Osteoblast (primary cell): ENCODE measurements around the gene MMD2. TPM values are rescaled to one million over a fixed set of nuclear protein-coding genes. Genes with fewer than 3 reads are reported as not detected.

Experiments used
- DNase-seq: peaks from one replicate; pipeline ENCODE4 v3.0.0; 2011; ENCODE audit warnings: low spot score, mixed read lengths; ENCODE audit not compliant: insufficient read length; ENCODE audit errors: missing footprints
- H2AFZ ChIP-seq: 2 replicates; pipeline ENCODE4 v1.6.0; 2011; ENCODE audit warnings: mild to moderate bottlenecking, low read length
- H3K27ac ChIP-seq: 2 replicates; pipeline ENCODE4 v1.5.1; 2011; ENCODE audit warnings: mild to moderate bottlenecking, low read depth, low read length, moderate library complexity
- H3K27me3 ChIP-seq: 2 replicates; pipeline ENCODE4 v1.6.0; 2012; ENCODE audit warnings: mild to moderate bottlenecking, control low read depth, inconsistent platforms, low read length, moderate library complexity; ENCODE audit not compliant: insufficient read depth
- H3K36me3 ChIP-seq: 2 replicates; pipeline ENCODE4 v1.5.1; 2011; ENCODE audit warnings: mild to moderate bottlenecking, low read length, control low read depth, moderate library complexity; ENCODE audit not compliant: insufficient read depth
- H3K4me1 ChIP-seq: 2 replicates; pipeline ENCODE4 v1.5.1; 2011; ENCODE audit warnings: mild to moderate bottlenecking, low read length, control low read depth, moderate library complexity; ENCODE audit not compliant: insufficient read depth
- H3K4me2 ChIP-seq: 2 replicates; pipeline ENCODE4 v1.6.0; 2011; ENCODE audit warnings: mild to moderate bottlenecking, low read length; ENCODE audit not compliant: insufficient read depth
- H3K4me3 ChIP-seq: fragments of 200-600 bp; sonication (generic); 3 replicates; pipeline ENCODE4 v1.5.1; 2012; ENCODE audit warnings: mild to moderate bottlenecking, low read length, inconsistent platforms; ENCODE audit not compliant: insufficient read depth
- H3K79me2 ChIP-seq: 2 replicates; pipeline ENCODE4 v1.6.0; 2012; ENCODE audit warnings: mild to moderate bottlenecking, low read length, control low read depth, inconsistent platforms; ENCODE audit not compliant: insufficient read depth
- H3K9me3 ChIP-seq: 2 replicates; pipeline ENCODE4 v1.5.1; 2011; ENCODE audit warnings: low read depth, low read length, control low read depth
- H4K20me1 ChIP-seq: 2 replicates; pipeline ENCODE4 v1.6.0; 2012; ENCODE audit warnings: mild to moderate bottlenecking, low read length, control low read depth; ENCODE audit not compliant: insufficient read depth
- total RNA-seq: library from RNA; depleted of rRNA; stranded (reverse); fragments of >200 nt; gene quantifications from 2 replicates; pipeline ENCODE4 v1.2.3, GENCODE V29; 2012
- TF ChIP-seq, protein P1 (sequence below): IDR thresholded peaks from 2 replicates; pipeline ENCODE4 v1.5.1; 2011; ENCODE audit warnings: mild to moderate bottlenecking, low read depth, low read length, moderate library complexity; ENCODE audit errors: extremely low read depth

MMD2 gene, protein sequence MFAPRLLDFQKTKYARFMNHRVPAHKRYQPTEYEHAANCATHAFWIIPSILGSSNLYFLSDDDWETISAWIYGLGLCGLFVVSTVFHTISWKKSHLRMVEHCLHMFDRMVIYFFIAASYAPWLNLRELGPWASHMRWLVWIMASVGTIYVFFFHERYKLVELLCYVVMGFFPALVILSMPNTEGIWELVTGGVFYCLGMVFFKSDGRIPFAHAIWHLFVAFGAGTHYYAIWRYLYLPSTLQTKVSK
- total RNA-seq, result not detected in 2 replicates

DNA sequence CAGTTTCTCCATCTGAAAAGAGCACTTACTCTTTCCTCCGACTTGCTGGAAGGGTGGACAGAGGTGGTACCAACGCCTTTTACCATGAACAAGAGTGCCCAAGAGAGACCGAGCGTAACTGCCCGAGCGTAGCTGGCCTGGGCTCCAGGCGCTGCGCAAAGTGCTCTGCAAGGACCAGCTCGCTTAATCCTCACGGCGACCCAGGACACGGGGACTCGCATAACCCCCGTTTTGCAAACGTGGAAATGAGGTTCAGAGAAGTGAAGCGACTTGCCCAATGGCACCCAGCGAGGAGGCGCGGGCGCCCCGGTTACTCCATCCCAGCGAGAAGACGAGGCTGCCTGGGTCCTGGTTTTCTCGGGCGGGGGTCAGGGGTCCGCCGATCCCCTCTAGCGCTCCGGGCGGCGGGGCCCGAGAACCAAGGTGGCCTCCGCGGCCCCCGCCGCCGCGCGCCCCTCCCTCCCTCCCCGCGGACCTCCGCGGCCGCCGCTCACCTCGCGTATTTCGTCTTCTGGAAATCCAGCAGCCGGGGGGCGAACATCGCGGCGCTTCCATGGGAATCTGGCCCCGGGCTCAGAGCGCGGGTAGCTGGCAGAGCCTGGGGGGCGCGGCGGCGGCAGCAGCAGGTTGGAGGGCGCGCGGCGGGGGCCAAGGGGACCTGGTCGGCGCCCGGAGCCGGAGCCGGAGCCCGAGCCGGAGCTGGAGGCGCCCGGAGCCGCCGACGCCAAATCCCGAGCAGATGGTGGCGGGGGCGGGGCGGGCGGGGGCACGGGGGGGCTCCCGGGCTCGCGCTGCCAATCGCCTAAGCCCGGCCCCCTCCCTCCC lies at the start of gene MMD2:
Gene MMD2, minus strand, starts transcription at position 711 of the 825 bp plus-strand sequence. Its CDS starts 170 bp downstream, at position 541.
- H3K4me2 ChIP-seq, result no peak within 1 kb of the TSS
- DNase-seq, result no peak
- H3K27me3 ChIP-seq, result peaks cover 9% of the 10 kb centered on the region

DNA sequence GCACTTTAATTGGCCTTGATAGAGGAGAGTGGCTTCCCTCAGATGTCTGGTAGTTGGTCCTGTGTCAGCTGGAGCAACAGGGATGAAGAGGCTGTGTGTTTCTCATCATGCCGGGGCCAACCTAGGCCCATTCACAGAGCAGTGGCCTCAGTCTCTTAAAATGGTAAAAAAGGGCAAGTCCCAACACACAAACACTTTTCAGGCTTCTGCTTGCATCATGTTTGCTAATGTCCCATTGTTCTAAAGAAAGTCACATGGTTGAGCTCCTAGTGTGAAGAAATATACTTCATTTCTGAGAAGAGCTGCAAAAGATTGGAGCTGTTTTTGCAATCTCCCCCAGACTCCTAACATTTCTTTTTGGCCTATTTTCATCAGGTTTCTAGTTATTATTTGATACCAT lies 46.1 kb upstream of the MMD2 start:
- TF ChIP-seq, protein P1, sequence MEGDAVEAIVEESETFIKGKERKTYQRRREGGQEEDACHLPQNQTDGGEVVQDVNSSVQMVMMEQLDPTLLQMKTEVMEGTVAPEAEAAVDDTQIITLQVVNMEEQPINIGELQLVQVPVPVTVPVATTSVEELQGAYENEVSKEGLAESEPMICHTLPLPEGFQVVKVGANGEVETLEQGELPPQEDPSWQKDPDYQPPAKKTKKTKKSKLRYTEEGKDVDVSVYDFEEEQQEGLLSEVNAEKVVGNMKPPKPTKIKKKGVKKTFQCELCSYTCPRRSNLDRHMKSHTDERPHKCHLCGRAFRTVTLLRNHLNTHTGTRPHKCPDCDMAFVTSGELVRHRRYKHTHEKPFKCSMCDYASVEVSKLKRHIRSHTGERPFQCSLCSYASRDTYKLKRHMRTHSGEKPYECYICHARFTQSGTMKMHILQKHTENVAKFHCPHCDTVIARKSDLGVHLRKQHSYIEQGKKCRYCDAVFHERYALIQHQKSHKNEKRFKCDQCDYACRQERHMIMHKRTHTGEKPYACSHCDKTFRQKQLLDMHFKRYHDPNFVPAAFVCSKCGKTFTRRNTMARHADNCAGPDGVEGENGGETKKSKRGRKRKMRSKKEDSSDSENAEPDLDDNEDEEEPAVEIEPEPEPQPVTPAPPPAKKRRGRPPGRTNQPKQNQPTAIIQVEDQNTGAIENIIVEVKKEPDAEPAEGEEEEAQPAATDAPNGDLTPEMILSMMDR, result no peak
- Histone ChIP-seq H4K20me1 (peaks cover 5% of the 10 kb centered on the region), H2AFZ (no peak overlapping the region), H3K4me3 (no peak overlapping the region), H3K27me3 (no peaks in the 10 kb centered on the region), H3K9me3 (no peaks in the 10 kb centered on the region), H3K4me1 (no peaks in the 10 kb centered on the region), H3K27ac (no peak overlapping the region), H3K4me2 (no peak overlapping the region), H3K36me3 (peaks cover 17% of the 10 kb centered on the region), H3K79me2 (no peaks in the 10 kb centered on the region)
- DNase-seq, result no peak

More for the DNA sequence above, at the start of gene MMD2:
- Histone ChIP-seq H3K4me3 (no peak within 1 kb of the TSS), H3K9me3 (no peaks in the 10 kb centered on the region), H4K20me1 (no peaks in the 10 kb centered on the region), H3K79me2 (no peaks in the 10 kb centered on the region), H3K27ac (no peak within 1 kb of the TSS), H3K36me3 (no peaks in the 10 kb centered on the region), H3K4me1 (no peaks in the 10 kb centered on the region), H2AFZ (no peak within 1 kb of the TSS)
- TF ChIP-seq, protein P1, result no peak

DNA sequence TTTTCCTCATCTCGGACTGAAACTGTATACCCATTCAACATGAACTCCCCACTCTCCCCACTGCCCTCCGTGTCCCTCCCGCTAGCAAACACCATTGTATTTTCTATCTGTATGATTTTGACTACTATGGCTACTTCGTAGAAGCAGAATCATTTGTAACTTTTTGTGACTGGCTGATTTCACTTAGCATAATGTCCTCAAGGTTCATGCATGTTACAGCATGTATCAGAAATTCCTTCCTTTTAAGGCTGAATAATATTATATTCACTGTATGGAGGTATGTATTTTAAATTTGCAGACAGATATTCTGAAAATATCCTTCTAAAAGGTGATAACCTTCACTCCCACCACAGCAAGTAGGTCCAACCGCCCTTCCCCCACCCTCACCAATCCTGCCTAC lies 42.9 kb upstream of the MMD2 start:
- DNase-seq, result no peak

More for the DNA sequence above, 42.9 kb upstream of the MMD2 start:
- Histone ChIP-seq H3K4me2 (no peak overlapping the region), H3K27ac (no peak overlapping the region), H2AFZ (no peak overlapping the region), H3K27me3 (no peaks in the 10 kb centered on the region), H3K79me2 (no peaks in the 10 kb centered on the region), H3K36me3 (peaks cover 31% of the 10 kb centered on the region), H4K20me1 (peaks cover 3% of the 10 kb centered on the region), H3K4me1 (no peaks in the 10 kb centered on the region), H3K9me3 (no peaks in the 10 kb centered on the region), H3K4me3 (no peak overlapping the region)
- TF ChIP-seq, protein P1, result no peak
